SJSA1 (cell line): ENCODE measurements around the gene C2orf78. TPM values are rescaled to one million over a fixed set of nuclear protein-coding genes. Genes with fewer than 3 reads are reported as not detected.
A peak's percentile ranks its signal among the peaks of the same experiment; 100 is the strongest.
"Not testable (repeated sequence)": the region's sequence is repeated elsewhere in the genome, so short reads cannot be mapped to it uniquely, and the experiment has no call there.

ENCODE experiments used
- DNase-seq, 2 experiments: peaks; one replicate each; pipeline ENCODE4 v3.0.0-alpha.2; 2015 to 2020; ENCODE audit warnings: low spot score in 2 of 2, low read depth in 1 of 2
- H3K27ac ChIP-seq: fragments of 250-450 bp; sonication (Bioruptor Pico); 2 replicates; pipeline ENCODE4 v1.5.1; 2020; ENCODE audit warnings: mild to moderate bottlenecking, moderate library complexity
- H3K27me3 ChIP-seq: fragments of 250-450 bp; sonication (Bioruptor Pico); replicated peaks from 2 replicates; pipeline ENCODE4 v1.5.1; 2020; ENCODE audit warnings: mild to moderate bottlenecking, moderate library complexity
- H3K36me3 ChIP-seq: fragments of 250-450 bp; sonication (Bioruptor Pico); 2 replicates; pipeline ENCODE4 v1.5.1; 2020; ENCODE audit warnings: mild to moderate bottlenecking
- H3K4me1 ChIP-seq: fragments of 250-450 bp; sonication (Bioruptor Pico); replicated peaks from 2 replicates; pipeline ENCODE4 v1.6.1; 2021; ENCODE audit warnings: mild to moderate bottlenecking
- H3K4me3 ChIP-seq: fragments of 250-450 bp; sonication (Bioruptor Pico); 2 replicates; pipeline ENCODE4 v1.5.1; 2020; ENCODE audit warnings: mild to moderate bottlenecking
- H3K9me3 ChIP-seq: fragments of 250-450 bp; sonication (Bioruptor Pico); replicated peaks from 2 replicates; pipeline ENCODE4 v1.5.1; 2020; ENCODE audit warnings: mild to moderate bottlenecking
- total RNA-seq: library from RNA; depleted of rRNA; stranded (reverse); fragments of >200 nt; shearing (Covaris generic); gene quantifications from 2 replicates; pipeline ENCODE4 v1.2.3, GENCODE V29; 2014; rRNA removed

C2orf78 gene
- 0.03 TPM in 1 of 2 replicates, not detected in the other for total RNA-seq

- not testable (repeated sequence) for DNase-seq, H3K36me3 ChIP-seq, H3K9me3 ChIP-seq, H3K27me3 ChIP-seq, H3K4me1 ChIP-seq, H3K4me3 ChIP-seq, H3K27ac ChIP-seq
Observed at GRCh38 chr2:73783883-73784282, at the start of gene C2orf78. TSS of gene C2orf78 (plus strand) at chr2:73784183. CDS start at chr2:73784310, 127 bp downstream.

- Histone ChIP-seq H3K4me1 (peaks cover 6% of the 10 kb centered on the region), H3K4me3 (peak overlapping the region; percentile 56), H3K27ac (peak overlapping the region; percentile 34; the same call in 1 of the 2 replicates), H3K9me3 (no peaks in the 10 kb centered on the region), H3K36me3 (peaks cover 29% of the 10 kb centered on the region), H3K27me3 (no peaks in the 10 kb centered on the region)
- no peak for DNase-seq
Observed at GRCh38 chr2:73736378-73736777, 47.6 kb upstream of the C2orf78 start.

GRCh38 chr2:73736855-73737779, 46.9 kb upstream of the C2orf78 start, which contains the start of gene TPRKB:
TSS of gene TPRKB (minus strand) at chr2:73737345. CDS start at chr2:73734569, 2,776 bp downstream.
- peak; percentile 94 to 98 for DNase-seq
- Histone ChIP-seq H3K4me3 (peak within 1 kb of the TSS; percentile 56), H3K4me1 (peaks cover 6% of the 10 kb centered on the region), H3K27ac (peak within 1 kb of the TSS; percentile 53), H3K9me3 (no peaks in the 10 kb centered on the region), H3K36me3 (peaks cover 22% of the 10 kb centered on the region), H3K27me3 (no peaks in the 10 kb centered on the region)

GRCh38 chr2:73739101-73739500, 44.9 kb upstream of the C2orf78 start:
- Histone ChIP-seq H3K27ac (no peak overlapping the region), H3K36me3 (peaks cover 7% of the 10 kb centered on the region; the same call in 1 of the 2 replicates), H3K9me3 (no peaks in the 10 kb centered on the region), H3K4me1 (peaks cover 6% of the 10 kb centered on the region), H3K27me3 (no peaks in the 10 kb centered on the region), H3K4me3 (no peak overlapping the region)
- DNase-seq, result no peak

GRCh38 chr2:73740767-73741166, 43.2 kb upstream of the C2orf78 start:
- Histone ChIP-seq H3K36me3 (no peaks in the 10 kb centered on the region; the same call in 1 of the 2 replicates), H3K4me3 (no peak overlapping the region), H3K27me3 (no peaks in the 10 kb centered on the region), H3K4me1 (peaks cover 6% of the 10 kb centered on the region), H3K9me3 (no peaks in the 10 kb centered on the region), H3K27ac (no peak overlapping the region)
- DNase-seq, result no peak

- H3K27ac ChIP-seq, result no peak overlapping the region
Observed at GRCh38 chr2:73746015-73746876, 37.7 kb upstream of the C2orf78 start.

GRCh38 chr2:73746877-73747208, 37.1 kb upstream of the C2orf78 start:
- H3K4me3 ChIP-seq, result no peak overlapping the region
- peaks cover 12% of the 10 kb centered on the region; the same call in 1 of the 2 replicates for H3K36me3 ChIP-seq
- H3K4me1 ChIP-seq, result no peaks in the 10 kb centered on the region
- no peaks in the 10 kb centered on the region for H3K9me3 ChIP-seq
- no peak overlapping the region for H3K27ac ChIP-seq
- no peaks in the 10 kb centered on the region for H3K27me3 ChIP-seq
- DNase-seq, result no peak

More at GRCh38 chr2:73746015-73746876, 37.7 kb upstream of the C2orf78 start:
- no peaks in the 10 kb centered on the region for H3K27me3 ChIP-seq
- no peak overlapping the region for H3K4me3 ChIP-seq
- DNase-seq, result no peak
- no peaks in the 10 kb centered on the region for H3K9me3 ChIP-seq
- no peaks in the 10 kb centered on the region for H3K4me1 ChIP-seq
- H3K36me3 ChIP-seq, result peaks cover 12% of the 10 kb centered on the region; the same call in 1 of the 2 replicates

- H3K36me3 ChIP-seq, result peaks cover 16% of the 10 kb centered on the region
- no peak for DNase-seq
- H3K4me1 ChIP-seq, result no peaks in the 10 kb centered on the region
- H3K27me3 ChIP-seq, result no peaks in the 10 kb centered on the region
- H3K4me3 ChIP-seq, result no peak overlapping the region
- H3K27ac ChIP-seq, result no peak overlapping the region
- H3K9me3 ChIP-seq, result no peaks in the 10 kb centered on the region
Observed at GRCh38 chr2:73749314-73749713, 34.7 kb upstream of the C2orf78 start.

GRCh38 chr2:73754332-73754731, 29.7 kb upstream of the C2orf78 start:
- H3K27me3 ChIP-seq, H3K27ac ChIP-seq, H3K4me1 ChIP-seq, DNase-seq, H3K4me3 ChIP-seq, H3K9me3 ChIP-seq: not testable (repeated sequence)
- peaks cover 32% of the 10 kb centered on the region for H3K36me3 ChIP-seq

- no peaks in the 10 kb centered on the region for H3K4me1 ChIP-seq
- no peak overlapping the region for H3K27ac ChIP-seq
- no peaks in the 10 kb centered on the region for H3K27me3 ChIP-seq
- no peaks in the 10 kb centered on the region for H3K9me3 ChIP-seq
- no peak for DNase-seq
- no peak overlapping the region for H3K4me3 ChIP-seq
- H3K36me3 ChIP-seq, result peaks cover 55% of the 10 kb centered on the region
Observed at GRCh38 chr2:73759285-73759764, 24.7 kb upstream of the C2orf78 start.

GRCh38 chr2:73759904-73760303, 24.1 kb upstream of the C2orf78 start:
- no peaks in the 10 kb centered on the region for H3K9me3 ChIP-seq
- no peak overlapping the region for H3K27ac ChIP-seq
- H3K4me1 ChIP-seq, result no peaks in the 10 kb centered on the region
- no peak for DNase-seq
- H3K4me3 ChIP-seq, result no peak overlapping the region
- H3K27me3 ChIP-seq, result no peaks in the 10 kb centered on the region
- H3K36me3 ChIP-seq, result peaks cover 61% of the 10 kb centered on the region

- Histone ChIP-seq H3K27ac (no peak overlapping the region), H3K9me3 (no peaks in the 10 kb centered on the region), H3K4me3 (no peak overlapping the region), H3K27me3 (no peaks in the 10 kb centered on the region), H3K4me1 (no peaks in the 10 kb centered on the region), H3K36me3 (peaks cover 71% of the 10 kb centered on the region)
- no peak for DNase-seq
Observed at GRCh38 chr2:73762571-73762970, 21.4 kb upstream of the C2orf78 start.

GRCh38 chr2:73764945-73765344, 19.0 kb upstream of the C2orf78 start:
- Histone ChIP-seq H3K27me3 (no peaks in the 10 kb centered on the region), H3K36me3 (peaks cover 79% of the 10 kb centered on the region), H3K27ac (no peak overlapping the region), H3K9me3 (no peaks in the 10 kb centered on the region), H3K4me3 (no peak overlapping the region), H3K4me1 (no peaks in the 10 kb centered on the region)
- no peak for DNase-seq
